ENCODE measurements around the gene ANO1.

The ANO1 gene

DNA sequence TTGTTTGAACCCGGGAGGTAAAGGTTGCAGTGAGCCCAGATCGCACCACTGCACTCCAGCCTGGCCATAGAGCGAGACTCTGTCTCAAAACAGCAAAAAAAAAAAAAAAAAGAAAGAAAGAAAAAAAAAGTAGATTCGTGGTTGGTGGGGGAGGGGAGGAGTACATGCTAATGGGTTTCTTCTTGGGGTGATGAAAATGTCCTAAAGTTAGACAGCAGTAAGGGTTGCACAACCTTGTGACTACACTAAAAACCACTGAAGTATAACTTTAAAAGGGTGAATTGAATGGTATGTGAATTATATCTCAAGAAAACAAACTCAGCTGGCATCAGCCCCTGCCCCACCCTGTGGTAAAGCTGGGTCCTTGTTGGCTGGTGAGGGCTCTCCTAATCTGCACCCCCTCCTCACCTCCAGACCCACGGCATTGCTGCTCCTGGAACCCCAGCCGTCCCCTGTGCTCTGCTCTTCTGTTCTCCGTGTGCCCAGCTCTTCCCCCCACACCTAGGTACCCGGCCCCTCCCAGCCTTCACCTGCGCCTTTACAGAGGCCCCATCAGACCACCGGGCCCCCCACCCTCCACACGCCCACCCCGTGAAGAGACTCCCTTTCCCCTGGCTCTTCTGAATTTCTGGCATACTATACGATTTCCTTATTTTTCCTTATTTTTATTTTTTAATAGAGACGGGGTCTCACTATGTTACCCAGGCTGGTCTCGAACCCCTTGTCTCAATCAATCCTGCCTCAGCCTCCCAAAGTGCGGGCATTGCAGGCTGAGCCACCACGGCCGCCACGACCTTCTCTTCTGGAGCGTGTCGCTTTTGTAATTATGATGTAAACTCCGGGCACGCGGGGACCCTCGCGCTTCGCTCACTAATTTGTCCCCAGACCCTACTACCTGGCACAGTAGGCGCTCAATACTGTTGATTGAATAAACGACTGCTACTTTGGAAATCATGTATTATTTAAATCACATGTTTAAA is 124.1 kb downstream of the ANO1 start:
- peak overlapping the region; percentile 87 for H3K4me2 ChIP-seq (ENCODE audit: low read length)
- H3K27me3 ChIP-seq (ENCODE audit: control insufficient read depth, insufficient read depth, low read length), result no peaks in the 10 kb centered on the region
- H3K79me2 ChIP-seq, result no peaks in the 10 kb centered on the region
- no peak overlapping the region for H3K27ac ChIP-seq
- no peak overlapping the region for H3K9ac ChIP-seq
- no peaks in the 10 kb centered on the region for H3K9me3 ChIP-seq (ENCODE audit: control insufficient read depth, low read length)
- H2AFZ ChIP-seq, result peak overlapping the region; percentile 77
- H3K4me1 ChIP-seq, result no peaks in the 10 kb centered on the region
- TF ChIP-seq, protein P1, sequence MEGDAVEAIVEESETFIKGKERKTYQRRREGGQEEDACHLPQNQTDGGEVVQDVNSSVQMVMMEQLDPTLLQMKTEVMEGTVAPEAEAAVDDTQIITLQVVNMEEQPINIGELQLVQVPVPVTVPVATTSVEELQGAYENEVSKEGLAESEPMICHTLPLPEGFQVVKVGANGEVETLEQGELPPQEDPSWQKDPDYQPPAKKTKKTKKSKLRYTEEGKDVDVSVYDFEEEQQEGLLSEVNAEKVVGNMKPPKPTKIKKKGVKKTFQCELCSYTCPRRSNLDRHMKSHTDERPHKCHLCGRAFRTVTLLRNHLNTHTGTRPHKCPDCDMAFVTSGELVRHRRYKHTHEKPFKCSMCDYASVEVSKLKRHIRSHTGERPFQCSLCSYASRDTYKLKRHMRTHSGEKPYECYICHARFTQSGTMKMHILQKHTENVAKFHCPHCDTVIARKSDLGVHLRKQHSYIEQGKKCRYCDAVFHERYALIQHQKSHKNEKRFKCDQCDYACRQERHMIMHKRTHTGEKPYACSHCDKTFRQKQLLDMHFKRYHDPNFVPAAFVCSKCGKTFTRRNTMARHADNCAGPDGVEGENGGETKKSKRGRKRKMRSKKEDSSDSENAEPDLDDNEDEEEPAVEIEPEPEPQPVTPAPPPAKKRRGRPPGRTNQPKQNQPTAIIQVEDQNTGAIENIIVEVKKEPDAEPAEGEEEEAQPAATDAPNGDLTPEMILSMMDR (IDR thresholded peaks at IDR 0.05), result no peak
- H3K4me3 ChIP-seq (ENCODE audit: low read depth, low read length), result peak overlapping the region; percentile 82
- no peaks in the 10 kb centered on the region for H3K36me3 ChIP-seq (ENCODE audit: control insufficient read depth, insufficient read depth, low read length)

DNA sequence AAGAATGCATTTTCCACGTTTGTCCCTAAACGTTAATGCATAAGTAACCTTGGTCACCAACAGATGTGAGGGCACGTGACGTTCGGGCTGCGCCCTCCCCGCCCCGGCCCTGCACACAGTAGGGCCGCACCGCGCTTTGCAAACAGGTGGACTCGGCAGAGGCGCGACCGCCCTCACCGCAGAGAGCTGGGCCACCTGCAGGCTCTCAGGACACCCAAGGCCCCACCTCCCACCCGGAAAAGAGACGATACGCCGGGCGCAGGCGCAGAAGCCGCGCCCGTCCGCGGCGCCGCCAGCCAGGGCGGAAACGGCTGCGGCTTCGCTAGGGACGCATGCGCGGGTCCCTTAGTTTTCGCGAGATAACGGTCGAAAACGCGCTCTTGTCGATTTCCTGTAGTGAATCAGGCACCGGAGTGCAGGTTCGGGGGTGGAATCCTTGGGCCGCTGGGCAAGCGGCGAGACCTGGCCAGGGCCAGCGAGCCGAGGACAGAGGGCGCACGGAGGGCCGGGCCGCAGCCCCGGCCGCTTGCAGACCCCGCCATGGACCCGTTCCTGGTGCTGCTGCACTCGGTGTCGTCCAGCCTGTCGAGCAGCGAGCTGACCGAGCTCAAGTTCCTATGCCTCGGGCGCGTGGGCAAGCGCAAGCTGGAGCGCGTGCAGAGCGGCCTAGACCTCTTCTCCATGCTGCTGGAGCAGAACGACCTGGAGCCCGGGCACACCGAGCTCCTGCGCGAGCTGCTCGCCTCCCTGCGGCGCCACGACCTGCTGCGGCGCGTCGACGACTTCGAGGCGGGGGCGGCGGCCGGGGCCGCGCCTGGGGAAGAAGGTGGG is 125.0 kb downstream of the ANO1 start, which contains the start of gene FADD:
Gene FADD, plus strand, starts transcription at position 377 of the 831 bp plus-strand sequence. Its CDS starts 164 bp downstream, at position 541.
- no peaks in the 10 kb centered on the region for H3K79me2 ChIP-seq
- TF ChIP-seq, protein P1 (IDR thresholded peaks at IDR 0.05), result no peak
- no peaks in the 10 kb centered on the region for H3K36me3 ChIP-seq (ENCODE audit: control insufficient read depth, insufficient read depth, low read length)
- peak within 1 kb of the TSS; percentile 67 for H3K27ac ChIP-seq
- H2AFZ ChIP-seq, result peak within 1 kb of the TSS; percentile 77
- no peaks in the 10 kb centered on the region for H3K4me1 ChIP-seq
- no peaks in the 10 kb centered on the region for H3K9me3 ChIP-seq (ENCODE audit: control insufficient read depth, low read length)
- no peaks in the 10 kb centered on the region for H3K27me3 ChIP-seq (ENCODE audit: control insufficient read depth, insufficient read depth, low read length)
- peak within 1 kb of the TSS; percentile 87 for H3K4me2 ChIP-seq (ENCODE audit: low read length)
- H3K4me3 ChIP-seq (ENCODE audit: low read depth, low read length), result peak within 1 kb of the TSS; percentile 82
- peak within 1 kb of the TSS; percentile 53 for H3K9ac ChIP-seq

GRCh38 chr11:70203751-70204465 is 125.8 kb downstream of the ANO1 start:
- Histone ChIP-seq H3K4me1 (no peaks in the 10 kb centered on the region), H3K4me3 (ENCODE audit: low read depth, low read length) (peak overlapping the region; percentile 82), H3K9me3 (ENCODE audit: control insufficient read depth, low read length) (no peaks in the 10 kb centered on the region), H3K4me2 (ENCODE audit: low read length) (peak overlapping the region; percentile 87), H2AFZ (peak overlapping the region; percentile 77), H3K36me3 (ENCODE audit: control insufficient read depth, insufficient read depth, low read length) (no peaks in the 10 kb centered on the region), H3K27me3 (ENCODE audit: control insufficient read depth, insufficient read depth, low read length) (no peaks in the 10 kb centered on the region), H3K79me2 (no peaks in the 10 kb centered on the region), H3K27ac (peak overlapping the region; percentile 49), H3K9ac (no peak overlapping the region)
- TF ChIP-seq, protein P1 (IDR thresholded peaks at IDR 0.05), result no peak

DNA sequence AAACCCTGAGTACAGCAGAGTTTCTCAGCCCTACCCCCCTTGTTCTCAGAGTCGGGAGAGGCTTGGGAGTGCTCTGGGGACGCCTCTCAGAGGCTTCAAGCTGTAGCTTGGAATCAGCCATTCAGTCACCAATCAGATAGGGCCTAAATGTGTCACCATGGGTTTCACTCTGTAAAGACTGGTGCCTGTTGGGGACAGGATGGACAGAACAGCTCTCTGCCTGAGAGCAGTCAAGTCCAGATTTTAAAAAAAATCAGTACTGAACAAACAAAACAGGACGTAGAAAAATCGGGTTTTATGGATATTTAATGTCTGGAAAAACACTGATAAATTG is 126.3 kb downstream of the ANO1 start:
- Histone ChIP-seq H3K36me3 (ENCODE audit: control insufficient read depth, insufficient read depth, low read length) (no peaks in the 10 kb centered on the region), H3K4me1 (no peaks in the 10 kb centered on the region), H3K9ac (no peak overlapping the region), H3K79me2 (no peaks in the 10 kb centered on the region), H3K9me3 (ENCODE audit: control insufficient read depth, low read length) (no peaks in the 10 kb centered on the region), H3K27me3 (ENCODE audit: control insufficient read depth, insufficient read depth, low read length) (no peaks in the 10 kb centered on the region), H3K27ac (peak overlapping the region; percentile 49), H3K4me2 (ENCODE audit: low read length) (peak overlapping the region; percentile 87), H2AFZ (no peak overlapping the region), H3K4me3 (ENCODE audit: low read depth, low read length) (peak overlapping the region; percentile 82)
- TF ChIP-seq, protein P1 (IDR thresholded peaks at IDR 0.05), result no peak

Data from parathyroid adenoma (tissue), 2 donors.